ENCODE measurements around the gene GPX2.
A peak's percentile ranks its signal among the peaks of the same experiment; 100 is the strongest.

Gene GPX2

DNA sequence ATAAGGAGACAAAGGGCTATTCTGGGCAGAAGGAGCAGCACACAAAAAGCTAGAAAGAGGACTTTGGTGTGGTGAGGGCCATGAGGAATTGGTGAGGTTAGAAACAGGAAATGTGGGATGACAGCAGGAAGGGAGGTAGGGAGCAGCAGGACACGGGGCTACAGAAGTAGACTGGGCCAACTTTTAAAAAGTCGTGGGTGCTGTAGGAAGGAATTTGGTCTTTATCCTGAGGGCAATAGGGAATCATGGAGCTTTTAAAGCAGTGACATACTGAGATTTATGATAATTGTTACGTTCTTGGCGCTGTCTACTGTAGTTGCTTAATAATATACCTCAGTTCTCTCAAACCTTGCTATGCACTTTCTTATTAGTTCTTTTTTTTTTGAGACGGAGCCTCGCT is 36.5 kb downstream of the GPX2 start:
- H3K9me3 ChIP-seq (ENCODE audit: insufficient read depth, low read length, severe bottlenecking) = no peaks in the 10 kb centered on the region
- H3K27ac ChIP-seq (ENCODE audit: low read length) = no peak overlapping the region
- H4K20me1 ChIP-seq (ENCODE audit: insufficient read depth, low read length) = no peaks in the 10 kb centered on the region
- no peak for DNase-seq
- no peak overlapping the region for H3K4me2 ChIP-seq (ENCODE audit: insufficient read depth, low read length)
- ATAC-seq (ENCODE audit: insufficient read depth, low read depth) = no peak
- no peak overlapping the region for H3K4me3 ChIP-seq (ENCODE audit: low read depth in 1 of 2, low read length in 2 of 2)
- no peaks in the 10 kb centered on the region for H3K36me3 ChIP-seq (ENCODE audit: insufficient read depth, low read length)
- TF ChIP-seq EZH2 (IDR thresholded peaks at IDR 0.05; ENCODE audit: borderline replicate concordance, low read depth, low read length, severe bottlenecking) = no peak
- TF ChIP-seq CTCF (IDR thresholded peaks at IDR 0.05; ENCODE audit: borderline replicate concordance, extremely low read depth, low read length, poor library complexity, severe bottlenecking) = no peak
- no peaks in the 10 kb centered on the region for H3K4me1 ChIP-seq (ENCODE audit: insufficient read depth, low read length)
- no peak overlapping the region for H3K9ac ChIP-seq (ENCODE audit: low read depth, low read length)
- H3K79me2 ChIP-seq (ENCODE audit: insufficient read depth, low read length) = no peaks in the 10 kb centered on the region
- H2AFZ ChIP-seq (ENCODE audit: low read depth, low read length) = no peak overlapping the region
- H3K27me3 ChIP-seq (ENCODE audit: insufficient read depth, low read length, poor library complexity) = peaks cover 28% of the 10 kb centered on the region

- TF ChIP-seq CTCF (IDR thresholded peaks at IDR 0.05; ENCODE audit: borderline replicate concordance, extremely low read depth, low read length, poor library complexity, severe bottlenecking) = no peak
- TF ChIP-seq EZH2 (IDR thresholded peaks at IDR 0.05; ENCODE audit: borderline replicate concordance, low read depth, low read length, severe bottlenecking) = no peak
- Histone ChIP-seq H3K36me3 (ENCODE audit: insufficient read depth, low read length) (no peaks in the 10 kb centered on the region), H3K9me3 (ENCODE audit: insufficient read depth, low read length, severe bottlenecking) (no peaks in the 10 kb centered on the region), H3K27me3 (ENCODE audit: insufficient read depth, low read length, poor library complexity) (peaks cover 20% of the 10 kb centered on the region), H3K4me1 (ENCODE audit: insufficient read depth, low read length) (no peaks in the 10 kb centered on the region), H3K9ac (ENCODE audit: low read depth, low read length) (no peak overlapping the region), H3K4me2 (ENCODE audit: insufficient read depth, low read length) (no peak overlapping the region), H2AFZ (ENCODE audit: low read depth, low read length) (no peak overlapping the region), H4K20me1 (ENCODE audit: insufficient read depth, low read length) (no peaks in the 10 kb centered on the region), H3K27ac (ENCODE audit: low read length) (no peak overlapping the region), H3K79me2 (ENCODE audit: insufficient read depth, low read length) (no peaks in the 10 kb centered on the region), H3K4me3 (ENCODE audit: low read depth in 1 of 2, low read length in 2 of 2) (no peak overlapping the region)
- ATAC-seq (ENCODE audit: insufficient read depth, low read depth) (no peak), DNase-seq (no peak)
Observed at GRCh38 chr14:64899958-64900357, 42.6 kb downstream of the GPX2 start.

- no peaks in the 10 kb centered on the region for H3K4me1 ChIP-seq (ENCODE audit: insufficient read depth, low read length)
- H3K79me2 ChIP-seq (ENCODE audit: insufficient read depth, low read length) = no peaks in the 10 kb centered on the region
- H2AFZ ChIP-seq (ENCODE audit: low read depth, low read length) = no peak overlapping the region
- H3K4me2 ChIP-seq (ENCODE audit: insufficient read depth, low read length) = no peak overlapping the region
- H3K36me3 ChIP-seq (ENCODE audit: insufficient read depth, low read length) = no peaks in the 10 kb centered on the region
- DNase-seq (peak; percentile 33), ATAC-seq (ENCODE audit: insufficient read depth, low read depth) (peak; percentile 87)
- H3K27ac ChIP-seq (ENCODE audit: low read length) = no peak overlapping the region
- no peak overlapping the region for H3K4me3 ChIP-seq (ENCODE audit: low read depth in 1 of 2, low read length in 2 of 2)
- no peaks in the 10 kb centered on the region for H3K9me3 ChIP-seq (ENCODE audit: insufficient read depth, low read length, severe bottlenecking)
- no peak overlapping the region for H3K9ac ChIP-seq (ENCODE audit: low read depth, low read length)
- TF ChIP-seq EZH2 (IDR thresholded peaks at IDR 0.05; ENCODE audit: borderline replicate concordance, low read depth, low read length, severe bottlenecking) = no peak
- peak; percentile 77 for TF ChIP-seq CTCF (IDR thresholded peaks at IDR 0.05; ENCODE audit: borderline replicate concordance, extremely low read depth, low read length, poor library complexity, severe bottlenecking)
- peaks cover 17% of the 10 kb centered on the region for H3K27me3 ChIP-seq (ENCODE audit: insufficient read depth, low read length, poor library complexity)
- H4K20me1 ChIP-seq (ENCODE audit: insufficient read depth, low read length) = no peaks in the 10 kb centered on the region
Observed at GRCh38 chr14:64891839-64892375, 50.6 kb downstream of the GPX2 start.

Data from DND-41 (cell line).